ENCODE results near the gene NSUN6. TPM values are rescaled to one million over a fixed set of nuclear protein-coding genes. Genes with fewer than 3 reads are reported as not detected.
"Not testable (repeated sequence)": the region's sequence is repeated elsewhere in the genome, so short reads cannot be mapped to it uniquely, and the experiment has no call there.

NSUN6 gene
- total RNA-seq, 1 donor from 2014 or later = 6.6 TPM

GRCh38 chr10:18594574-18595156, 56.7 kb downstream of the NSUN6 start:
- Histone ChIP-seq H3K36me3 (ENCODE audit: control insufficient read depth, insufficient read depth, low read length) (no peaks in the 10 kb centered on the region), H3K4me3 (ENCODE audit: low read depth, low read length) (no peak overlapping the region), H3K27me3 (ENCODE audit: control insufficient read depth, insufficient read depth, low read length) (no peaks in the 10 kb centered on the region)
- TF ChIP-seq CTCF (IDR thresholded peaks at IDR 0.05; ENCODE audit: insufficient read depth, low read length, poor library complexity, severe bottlenecking) = peak; percentile 31
- DNase-seq (ENCODE audit: low read depth) = no peak

GRCh38 chr10:18591141-18591540, 60.2 kb downstream of the NSUN6 start:
- H3K4me3 ChIP-seq (ENCODE audit: low read depth, low read length); DNase-seq (ENCODE audit: low read depth); H3K27me3 ChIP-seq (ENCODE audit: control insufficient read depth, insufficient read depth, low read length): not testable (repeated sequence)

GRCh38 chr10:18586637-18587036, 64.8 kb downstream of the NSUN6 start:
- H3K36me3 ChIP-seq (ENCODE audit: control insufficient read depth, insufficient read depth, low read length); DNase-seq (ENCODE audit: low read depth); H3K4me3 ChIP-seq (ENCODE audit: low read depth, low read length); H3K27me3 ChIP-seq (ENCODE audit: control insufficient read depth, insufficient read depth, low read length): not testable (repeated sequence)

More at GRCh38 chr10:18591141-18591540, 60.2 kb downstream of the NSUN6 start:
- H3K36me3 ChIP-seq (ENCODE audit: control insufficient read depth, insufficient read depth, low read length) = not testable (repeated sequence)

GRCh38 chr10:18583575-18584270, 67.7 kb downstream of the NSUN6 start:
- H3K27me3 ChIP-seq (ENCODE audit: control insufficient read depth, insufficient read depth, low read length) = no peaks in the 10 kb centered on the region
- H3K4me3 ChIP-seq (ENCODE audit: low read depth, low read length) = no peak overlapping the region
- no peaks in the 10 kb centered on the region for H3K36me3 ChIP-seq (ENCODE audit: control insufficient read depth, insufficient read depth, low read length)
- no peak for DNase-seq (ENCODE audit: low read depth)
- no peak for TF ChIP-seq CTCF (IDR thresholded peaks at IDR 0.05; ENCODE audit: insufficient read depth, low read length, poor library complexity, severe bottlenecking)

GRCh38 chr10:18582803-18583202, 68.6 kb downstream of the NSUN6 start:
- no peaks in the 10 kb centered on the region for H3K27me3 ChIP-seq (ENCODE audit: control insufficient read depth, insufficient read depth, low read length)
- no peak for TF ChIP-seq CTCF (IDR thresholded peaks at IDR 0.05; ENCODE audit: insufficient read depth, low read length, poor library complexity, severe bottlenecking)
- no peaks in the 10 kb centered on the region for H3K36me3 ChIP-seq (ENCODE audit: control insufficient read depth, insufficient read depth, low read length)
- no peak overlapping the region for H3K4me3 ChIP-seq (ENCODE audit: low read depth, low read length)
- DNase-seq (ENCODE audit: low read depth) = no peak

GRCh38 chr10:18577823-18578685, 73.3 kb downstream of the NSUN6 start:
- Histone ChIP-seq H3K4me3 (ENCODE audit: low read depth, low read length) (no peak overlapping the region), H3K36me3 (ENCODE audit: control insufficient read depth, insufficient read depth, low read length) (no peaks in the 10 kb centered on the region), H3K27me3 (ENCODE audit: control insufficient read depth, insufficient read depth, low read length) (no peaks in the 10 kb centered on the region)
- no peak for DNase-seq (ENCODE audit: low read depth)
- TF ChIP-seq CTCF (IDR thresholded peaks at IDR 0.05; ENCODE audit: insufficient read depth, low read length, poor library complexity, severe bottlenecking) = no peak

Data from kidney epithelial cell (primary cell).